ENCODE results near the gene LARGE1. TPM values are rescaled to one million over a fixed set of nuclear protein-coding genes. Genes with fewer than 3 reads are reported as not detected.

The LARGE1 gene
- total and polyA plus RNA-seq, 2 of the 13 experiments (the other 11 are each of a cell fraction or from before 2014, with no cell fraction given), result 8.4 to 11.0 TPM

DNA sequence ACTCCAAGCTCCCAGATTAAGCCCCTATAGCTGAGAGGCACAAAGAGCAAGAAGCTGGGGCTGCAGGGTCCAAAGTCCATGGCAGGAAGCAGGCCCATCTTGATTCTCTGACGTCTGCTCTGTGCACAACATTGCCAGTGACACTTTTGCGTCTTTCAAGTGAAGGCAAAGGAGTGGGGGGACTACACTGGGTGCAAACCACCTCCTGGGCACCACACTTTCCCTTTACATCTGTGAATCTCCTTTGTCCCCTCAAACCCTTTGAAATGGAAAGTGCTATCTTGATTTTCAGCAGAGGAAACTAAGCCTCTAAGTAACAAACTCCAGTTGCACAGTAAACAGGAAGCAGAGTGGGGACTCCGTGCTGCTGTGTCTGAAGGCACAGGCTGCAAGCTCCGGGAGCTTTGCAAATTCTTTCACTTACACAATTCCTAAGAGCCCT lies 428.0 kb downstream of the LARGE1 start (continued):
- TF ChIP-seq, protein P1, sequence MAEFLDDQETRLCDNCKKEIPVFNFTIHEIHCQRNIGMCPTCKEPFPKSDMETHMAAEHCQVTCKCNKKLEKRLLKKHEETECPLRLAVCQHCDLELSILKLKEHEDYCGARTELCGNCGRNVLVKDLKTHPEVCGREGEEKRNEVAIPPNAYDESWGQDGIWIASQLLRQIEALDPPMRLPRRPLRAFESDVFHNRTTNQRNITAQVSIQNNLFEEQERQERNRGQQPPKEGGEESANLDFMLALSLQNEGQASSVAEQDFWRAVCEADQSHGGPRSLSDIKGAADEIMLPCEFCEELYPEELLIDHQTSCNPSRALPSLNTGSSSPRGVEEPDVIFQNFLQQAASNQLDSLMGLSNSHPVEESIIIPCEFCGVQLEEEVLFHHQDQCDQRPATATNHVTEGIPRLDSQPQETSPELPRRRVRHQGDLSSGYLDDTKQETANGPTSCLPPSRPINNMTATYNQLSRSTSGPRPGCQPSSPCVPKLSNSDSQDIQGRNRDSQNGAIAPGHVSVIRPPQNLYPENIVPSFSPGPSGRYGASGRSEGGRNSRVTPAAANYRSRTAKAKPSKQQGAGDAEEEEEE (CRISPR knock-in tag; IDR thresholded peaks at IDR 0.05; ENCODE audit: borderline replicate concordance), result no peak
- no peak for TF ChIP-seq MBD4 (IDR thresholded peaks at IDR 0.05; ENCODE audit: borderline replicate concordance, low read length)
- TF ChIP-seq, protein P2, sequence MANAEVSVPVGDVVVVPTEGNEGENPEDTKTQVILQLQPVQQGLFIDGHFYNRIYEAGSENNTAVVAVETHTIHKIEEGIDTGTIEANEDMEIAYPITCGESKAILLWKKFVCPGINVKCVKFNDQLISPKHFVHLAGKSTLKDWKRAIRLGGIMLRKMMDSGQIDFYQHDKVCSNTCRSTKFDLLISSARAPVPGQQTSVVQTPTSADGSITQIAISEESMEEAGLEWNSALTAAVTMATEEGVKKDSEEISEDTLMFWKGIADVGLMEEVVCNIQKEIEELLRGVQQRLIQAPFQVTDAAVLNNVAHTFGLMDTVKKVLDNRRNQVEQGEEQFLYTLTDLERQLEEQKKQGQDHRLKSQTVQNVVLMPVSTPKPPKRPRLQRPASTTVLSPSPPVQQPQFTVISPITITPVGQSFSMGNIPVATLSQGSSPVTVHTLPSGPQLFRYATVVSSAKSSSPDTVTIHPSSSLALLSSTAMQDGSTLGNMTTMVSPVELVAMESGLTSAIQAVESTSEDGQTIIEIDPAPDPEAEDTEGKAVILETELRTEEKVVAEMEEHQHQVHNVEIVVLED (CRISPR knock-in tag; IDR thresholded peaks at IDR 0.05; ENCODE audit: borderline replicate concordance), result no peak
- TF ChIP-seq ZMYM4 (CRISPR knock-in tag; IDR thresholded peaks at IDR 0.05), result no peak
- TF ChIP-seq ZNF138 (CRISPR knock-in tag; IDR thresholded peaks at IDR 0.05; ENCODE audit: low read depth), result no peak
- TF ChIP-seq ZNF350 (CRISPR knock-in tag; IDR thresholded peaks at IDR 0.05; ENCODE audit: borderline replicate concordance, low read depth), result no peak
- TF ChIP-seq TEAD3 (CRISPR knock-in tag; optimal IDR thresholded peaks at IDR 0.05; ENCODE audit: borderline replicate concordance), result no peak
- no peak for TF ChIP-seq ZNF501 (CRISPR knock-in tag; IDR thresholded peaks at IDR 0.05)
- no peak for TF ChIP-seq ZMYM2 (CRISPR knock-in tag; IDR thresholded peaks at IDR 0.05)
- TF ChIP-seq, protein P3, sequence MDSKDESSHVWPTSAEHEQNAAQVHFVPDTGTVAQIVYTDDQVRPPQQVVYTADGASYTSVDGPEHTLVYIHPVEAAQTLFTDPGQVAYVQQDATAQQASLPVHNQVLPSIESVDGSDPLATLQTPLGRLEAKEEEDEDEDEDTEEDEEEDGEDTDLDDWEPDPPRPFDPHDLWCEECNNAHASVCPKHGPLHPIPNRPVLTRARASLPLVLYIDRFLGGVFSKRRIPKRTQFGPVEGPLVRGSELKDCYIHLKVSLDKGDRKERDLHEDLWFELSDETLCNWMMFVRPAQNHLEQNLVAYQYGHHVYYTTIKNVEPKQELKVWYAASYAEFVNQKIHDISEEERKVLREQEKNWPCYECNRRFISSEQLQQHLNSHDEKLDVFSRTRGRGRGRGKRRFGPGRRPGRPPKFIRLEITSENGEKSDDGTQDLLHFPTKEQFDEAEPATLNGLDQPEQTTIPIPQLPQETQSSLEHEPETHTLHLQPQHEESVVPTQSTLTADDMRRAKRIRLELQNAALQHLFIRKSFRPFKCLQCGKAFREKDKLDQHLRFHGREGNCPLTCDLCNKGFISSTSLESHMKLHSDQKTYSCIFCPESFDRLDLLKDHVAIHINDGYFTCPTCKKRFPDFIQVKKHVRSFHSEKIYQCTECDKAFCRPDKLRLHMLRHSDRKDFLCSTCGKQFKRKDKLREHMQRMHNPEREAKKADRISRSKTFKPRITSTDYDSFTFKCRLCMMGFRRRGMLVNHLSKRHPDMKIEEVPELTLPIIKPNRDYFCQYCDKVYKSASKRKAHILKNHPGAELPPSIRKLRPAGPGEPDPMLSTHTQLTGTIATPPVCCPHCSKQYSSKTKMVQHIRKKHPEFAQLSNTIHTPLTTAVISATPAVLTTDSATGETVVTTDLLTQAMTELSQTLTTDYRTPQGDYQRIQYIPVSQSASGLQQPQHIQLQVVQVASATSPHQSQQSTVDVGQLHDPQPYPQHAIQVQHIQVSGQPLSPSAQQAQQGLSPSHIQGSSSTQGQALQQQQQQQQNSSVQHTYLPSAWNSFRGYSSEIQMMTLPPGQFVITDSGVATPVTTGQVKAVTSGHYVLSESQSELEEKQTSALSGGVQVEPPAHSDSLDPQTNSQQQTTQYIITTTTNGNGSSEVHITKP (CRISPR knock-in tag; IDR thresholded peaks at IDR 0.05; ENCODE audit: low read depth), result no peak
- TF ChIP-seq, protein P4, sequence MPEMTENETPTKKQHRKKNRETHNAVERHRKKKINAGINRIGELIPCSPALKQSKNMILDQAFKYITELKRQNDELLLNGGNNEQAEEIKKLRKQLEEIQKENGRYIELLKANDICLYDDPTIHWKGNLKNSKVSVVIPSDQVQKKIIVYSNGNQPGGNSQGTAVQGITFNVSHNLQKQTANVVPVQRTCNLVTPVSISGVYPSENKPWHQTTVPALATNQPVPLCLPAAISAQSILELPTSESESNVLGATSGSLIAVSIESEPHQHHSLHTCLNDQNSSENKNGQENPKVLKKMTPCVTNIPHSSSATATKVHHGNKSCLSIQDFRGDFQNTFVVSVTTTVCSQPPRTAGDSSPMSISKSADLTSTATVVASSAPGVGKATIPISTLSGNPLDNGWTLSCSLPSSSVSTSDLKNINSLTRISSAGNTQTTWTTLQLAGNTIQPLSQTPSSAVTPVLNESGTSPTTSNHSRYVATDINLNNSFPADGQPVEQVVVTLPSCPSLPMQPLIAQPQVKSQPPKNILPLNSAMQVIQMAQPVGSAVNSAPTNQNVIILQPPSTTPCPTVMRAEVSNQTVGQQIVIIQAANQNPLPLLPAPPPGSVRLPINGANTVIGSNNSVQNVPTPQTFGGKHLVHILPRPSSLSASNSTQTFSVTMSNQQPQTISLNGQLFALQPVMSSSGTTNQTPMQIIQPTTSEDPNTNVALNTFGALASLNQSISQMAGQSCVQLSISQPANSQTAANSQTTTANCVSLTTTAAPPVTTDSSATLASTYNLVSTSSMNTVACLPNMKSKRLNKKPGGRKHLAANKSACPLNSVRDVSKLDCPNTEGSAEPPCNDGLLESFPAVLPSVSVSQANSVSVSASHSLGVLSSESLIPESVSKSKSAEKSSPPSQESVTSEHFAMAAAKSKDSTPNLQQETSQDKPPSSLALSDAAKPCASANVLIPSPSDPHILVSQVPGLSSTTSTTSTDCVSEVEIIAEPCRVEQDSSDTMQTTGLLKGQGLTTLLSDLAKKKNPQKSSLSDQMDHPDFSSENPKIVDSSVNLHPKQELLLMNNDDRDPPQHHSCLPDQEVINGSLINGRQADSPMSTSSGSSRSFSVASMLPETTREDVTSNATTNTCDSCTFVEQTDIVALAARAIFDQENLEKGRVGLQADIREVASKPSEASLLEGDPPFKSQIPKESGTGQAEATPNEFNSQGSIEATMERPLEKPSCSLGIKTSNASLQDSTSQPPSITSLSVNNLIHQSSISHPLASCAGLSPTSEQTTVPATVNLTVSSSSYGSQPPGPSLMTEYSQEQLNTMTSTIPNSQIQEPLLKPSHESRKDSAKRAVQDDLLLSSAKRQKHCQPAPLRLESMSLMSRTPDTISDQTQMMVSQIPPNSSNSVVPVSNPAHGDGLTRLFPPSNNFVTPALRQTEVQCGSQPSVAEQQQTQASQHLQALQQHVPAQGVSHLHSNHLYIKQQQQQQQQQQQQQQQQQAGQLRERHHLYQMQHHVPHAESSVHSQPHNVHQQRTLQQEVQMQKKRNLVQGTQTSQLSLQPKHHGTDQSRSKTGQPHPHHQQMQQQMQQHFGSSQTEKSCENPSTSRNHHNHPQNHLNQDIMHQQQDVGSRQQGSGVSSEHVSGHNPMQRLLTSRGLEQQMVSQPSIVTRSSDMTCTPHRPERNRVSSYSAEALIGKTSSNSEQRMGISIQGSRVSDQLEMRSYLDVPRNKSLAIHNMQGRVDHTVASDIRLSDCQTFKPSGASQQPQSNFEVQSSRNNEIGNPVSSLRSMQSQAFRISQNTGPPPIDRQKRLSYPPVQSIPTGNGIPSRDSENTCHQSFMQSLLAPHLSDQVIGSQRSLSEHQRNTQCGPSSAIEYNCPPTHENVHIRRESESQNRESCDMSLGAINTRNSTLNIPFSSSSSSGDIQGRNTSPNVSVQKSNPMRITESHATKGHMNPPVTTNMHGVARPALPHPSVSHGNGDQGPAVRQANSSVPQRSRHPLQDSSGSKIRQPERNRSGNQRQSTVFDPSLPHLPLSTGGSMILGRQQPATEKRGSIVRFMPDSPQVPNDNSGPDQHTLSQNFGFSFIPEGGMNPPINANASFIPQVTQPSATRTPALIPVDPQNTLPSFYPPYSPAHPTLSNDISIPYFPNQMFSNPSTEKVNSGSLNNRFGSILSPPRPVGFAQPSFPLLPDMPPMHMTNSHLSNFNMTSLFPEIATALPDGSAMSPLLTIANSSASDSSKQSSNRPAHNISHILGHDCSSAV (CRISPR knock-in tag; IDR thresholded peaks at IDR 0.05; ENCODE audit: borderline replicate concordance), result no peak
- TF ChIP-seq, protein P5, sequence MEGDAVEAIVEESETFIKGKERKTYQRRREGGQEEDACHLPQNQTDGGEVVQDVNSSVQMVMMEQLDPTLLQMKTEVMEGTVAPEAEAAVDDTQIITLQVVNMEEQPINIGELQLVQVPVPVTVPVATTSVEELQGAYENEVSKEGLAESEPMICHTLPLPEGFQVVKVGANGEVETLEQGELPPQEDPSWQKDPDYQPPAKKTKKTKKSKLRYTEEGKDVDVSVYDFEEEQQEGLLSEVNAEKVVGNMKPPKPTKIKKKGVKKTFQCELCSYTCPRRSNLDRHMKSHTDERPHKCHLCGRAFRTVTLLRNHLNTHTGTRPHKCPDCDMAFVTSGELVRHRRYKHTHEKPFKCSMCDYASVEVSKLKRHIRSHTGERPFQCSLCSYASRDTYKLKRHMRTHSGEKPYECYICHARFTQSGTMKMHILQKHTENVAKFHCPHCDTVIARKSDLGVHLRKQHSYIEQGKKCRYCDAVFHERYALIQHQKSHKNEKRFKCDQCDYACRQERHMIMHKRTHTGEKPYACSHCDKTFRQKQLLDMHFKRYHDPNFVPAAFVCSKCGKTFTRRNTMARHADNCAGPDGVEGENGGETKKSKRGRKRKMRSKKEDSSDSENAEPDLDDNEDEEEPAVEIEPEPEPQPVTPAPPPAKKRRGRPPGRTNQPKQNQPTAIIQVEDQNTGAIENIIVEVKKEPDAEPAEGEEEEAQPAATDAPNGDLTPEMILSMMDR (CRISPR knock-in tag; IDR thresholded peaks at IDR 0.05), result no peak
